Large intestine (tissue), 1 donor: ENCODE measurements around the gene ENPEP. TPM values are rescaled to one million over a fixed set of nuclear protein-coding genes. Genes with fewer than 3 reads are reported as not detected.

Experiments
- polyA plus RNA-seq: library from polyadenylated mRNA; unstranded; fragments of 120-200 nt; gene quantifications from one replicate; pipeline ENCODE4 v1.2.1, GENCODE V29; 2013

ENPEP gene
- polyA plus RNA-seq, 1 donor = 24.6 TPM

Other genes with a start within 250 kb of the ENPEP start
- gene PITX2, start 146.9 kb downstream of the ENPEP start, polyA plus RNA-seq = 25.4 TPM